HG03432 (cell line): ENCODE measurements around the gene BIRC7.

Source experiments
- ATAC-seq: cut with Tn5 transposase; IDR thresholded peaks from one replicate; pipeline ENCODE4 v1.9.1; 2021; ENCODE audit warnings: mild to moderate bottlenecking, moderate library complexity; ENCODE audit not compliant: unreplicated experiment

BIRC7 gene

GRCh38 chr20:63224412-63225081, 11.2 kb upstream of the BIRC7 start:
- no peak for ATAC-seq

GRCh38 chr20:63225082-63225454, 10.6 kb upstream of the BIRC7 start:
- no peak for ATAC-seq

- no peak for ATAC-seq
These were observed 9.4 kb upstream of the BIRC7 start for GRCh38 chr20:63226042-63226943.

DNA sequence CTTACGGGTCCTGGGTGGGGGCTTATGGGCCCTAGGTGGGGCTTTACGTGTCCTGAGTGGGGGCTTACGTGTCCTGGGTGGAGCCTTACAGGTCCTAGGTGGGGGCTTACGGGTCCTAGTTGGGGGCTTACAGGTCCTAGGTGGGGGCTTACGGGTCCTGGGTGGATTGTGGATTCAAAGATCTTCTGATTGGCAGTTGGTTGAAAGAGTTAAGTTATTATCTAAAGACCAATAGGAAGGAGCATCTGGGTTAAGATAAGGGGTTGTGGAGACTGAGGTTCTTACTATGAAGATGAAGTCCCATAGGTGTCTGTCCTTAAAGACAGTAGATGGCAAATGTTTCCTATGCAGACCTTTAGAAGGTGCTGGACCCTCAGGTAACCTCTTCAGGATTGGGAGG, 8.4 kb upstream of the BIRC7 start:
- ATAC-seq, result no peak

DNA sequence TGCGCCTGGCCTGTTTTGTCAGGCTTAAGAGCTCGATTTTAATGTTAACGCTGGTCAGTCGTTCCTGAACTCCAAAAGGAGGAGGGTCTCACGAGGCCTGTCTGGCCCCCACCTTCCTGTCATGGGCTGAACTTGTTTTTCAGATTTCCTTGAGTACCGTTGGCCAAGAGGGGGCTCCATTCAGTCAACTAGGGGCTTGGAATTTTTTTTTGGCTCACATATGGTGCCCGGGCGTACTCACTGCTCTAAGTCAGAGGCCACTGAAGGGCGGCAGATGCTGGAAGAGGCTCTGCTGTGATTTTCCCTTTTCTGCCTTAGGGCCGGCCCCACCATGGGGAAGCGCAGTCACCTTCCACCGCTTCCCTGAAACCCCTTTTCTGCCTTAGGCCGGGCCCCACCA, 6.9 kb upstream of the BIRC7 start:
- ATAC-seq, result no peak

DNA sequence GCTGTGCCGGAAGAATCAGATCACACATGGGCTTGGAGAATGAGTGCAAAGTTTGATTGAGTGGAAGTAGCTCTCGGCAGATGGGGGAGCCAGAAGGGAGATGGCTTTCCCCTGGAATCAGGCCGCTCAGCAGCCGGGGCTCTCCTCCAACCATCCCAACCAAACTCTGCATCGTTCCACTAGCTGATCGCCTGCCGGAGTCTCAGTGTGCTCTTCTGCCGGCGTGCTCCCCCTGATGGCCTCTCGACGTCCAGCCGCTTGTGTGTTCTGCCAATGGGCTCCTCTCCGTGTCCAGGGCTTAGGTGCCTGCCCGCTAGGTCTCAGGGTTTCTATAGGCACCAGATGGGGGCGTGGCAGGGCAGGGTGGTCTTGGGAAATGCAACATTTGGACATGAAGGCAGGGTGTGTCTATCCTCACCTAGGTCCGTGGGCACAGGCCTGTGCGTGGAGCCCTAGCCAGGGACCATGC, 4.9 kb upstream of the BIRC7 start:
- ATAC-seq, result no peak

- no peak for ATAC-seq
These were observed 3.3 kb upstream of the BIRC7 start for GRCh38 chr20:63232235-63233060.

DNA sequence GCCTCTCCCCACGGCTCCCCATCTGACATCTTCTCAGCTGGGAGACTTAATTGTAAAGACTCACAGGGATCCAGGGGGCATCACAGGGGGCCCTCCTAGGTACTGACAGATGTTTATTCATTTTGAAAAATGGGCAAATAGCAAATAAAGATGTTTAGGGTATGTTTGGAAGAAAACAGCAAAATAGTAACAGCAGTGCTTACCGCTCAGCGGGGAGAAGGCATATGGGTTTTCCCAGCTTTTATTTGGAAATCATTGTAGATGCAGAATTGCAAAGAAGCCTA, 2.7 kb upstream of the BIRC7 start:
- ATAC-seq, result no peak

- no peak for ATAC-seq
These were observed 1.8 kb upstream of the BIRC7 start for GRCh38 chr20:63233924-63234323.

- no peak for ATAC-seq
These were observed 859 bp upstream of the BIRC7 start for GRCh38 chr20:63234693-63235398.

DNA sequence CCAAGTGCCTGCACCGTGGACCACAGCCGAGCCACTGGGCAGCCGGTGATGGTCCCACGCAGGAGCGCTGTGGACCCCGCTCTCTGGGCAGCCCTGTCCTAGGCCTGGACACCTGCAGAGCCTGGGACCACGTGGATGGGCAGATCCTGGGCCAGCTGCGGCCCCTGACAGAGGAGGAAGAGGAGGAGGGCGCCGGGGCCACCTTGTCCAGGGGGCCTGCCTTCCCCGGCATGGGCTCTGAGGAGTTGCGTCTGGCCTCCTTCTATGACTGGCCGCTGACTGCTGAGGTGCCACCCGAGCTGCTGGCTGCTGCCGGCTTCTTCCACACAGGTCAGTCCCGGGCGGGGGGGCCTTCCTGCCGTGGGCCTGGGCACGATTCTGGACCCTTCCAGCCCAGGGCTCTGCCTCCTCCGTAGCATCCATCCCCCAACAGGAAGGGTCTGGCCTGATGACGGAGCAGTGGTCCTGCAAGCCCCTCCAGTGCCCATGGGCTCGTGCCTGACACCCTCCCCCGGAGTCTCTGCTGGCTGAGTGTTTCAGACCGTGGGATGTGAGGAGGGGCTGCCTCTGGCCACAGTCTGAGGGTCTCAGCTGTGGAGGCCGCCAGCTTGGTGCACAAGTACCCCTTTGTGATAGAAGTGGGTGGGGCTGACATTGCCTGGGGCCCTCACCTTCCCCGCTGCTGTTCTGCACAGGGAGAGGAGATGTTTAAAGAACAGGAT, 572 bp downstream of the BIRC7 start:
- ATAC-seq, result no peak

- no peak for ATAC-seq
These were observed 2.3 kb downstream of the BIRC7 start for GRCh38 chr20:63238031-63238430.

GRCh38 chr20:63238514-63239125, 2.9 kb downstream of the BIRC7 start:
- ATAC-seq, result no peak

DNA sequence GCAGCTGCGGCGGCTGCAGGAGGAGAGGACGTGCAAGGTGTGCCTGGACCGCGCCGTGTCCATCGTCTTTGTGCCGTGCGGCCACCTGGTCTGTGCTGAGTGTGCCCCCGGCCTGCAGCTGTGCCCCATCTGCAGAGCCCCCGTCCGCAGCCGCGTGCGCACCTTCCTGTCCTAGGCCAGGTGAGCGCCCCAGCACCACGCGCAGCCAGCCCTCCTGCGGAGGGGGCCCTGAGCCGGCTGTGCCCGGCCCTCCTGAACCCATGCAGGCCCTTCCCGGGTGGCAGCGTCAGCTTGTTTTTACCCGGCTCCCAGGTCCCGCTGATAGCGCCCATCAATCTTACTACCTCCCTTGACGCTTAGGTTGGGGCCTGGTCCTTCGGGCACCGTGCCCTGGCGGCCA, 3.7 kb downstream of the BIRC7 start:
- no peak for ATAC-seq

DNA sequence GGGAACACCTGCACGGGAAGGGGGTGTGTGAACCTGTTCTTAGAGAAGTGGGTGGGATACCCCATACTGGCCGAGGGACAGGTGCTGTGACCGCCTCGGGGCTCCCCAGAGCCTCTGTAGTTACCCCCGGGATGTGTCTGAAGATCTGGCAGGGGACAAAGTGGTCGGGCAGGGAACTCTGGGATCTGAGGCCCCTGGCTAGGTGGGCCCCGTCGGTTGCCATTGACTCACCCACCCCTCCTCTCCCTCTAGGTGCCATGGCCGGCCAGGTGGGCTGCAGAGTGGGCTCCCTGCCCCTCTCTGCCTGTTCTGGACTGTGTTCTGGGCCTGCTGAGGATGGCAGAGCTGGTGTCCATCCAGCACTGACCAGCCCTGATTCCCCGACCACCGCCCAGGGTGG, 4.3 kb downstream of the BIRC7 start:
- ATAC-seq, result no peak

DNA sequence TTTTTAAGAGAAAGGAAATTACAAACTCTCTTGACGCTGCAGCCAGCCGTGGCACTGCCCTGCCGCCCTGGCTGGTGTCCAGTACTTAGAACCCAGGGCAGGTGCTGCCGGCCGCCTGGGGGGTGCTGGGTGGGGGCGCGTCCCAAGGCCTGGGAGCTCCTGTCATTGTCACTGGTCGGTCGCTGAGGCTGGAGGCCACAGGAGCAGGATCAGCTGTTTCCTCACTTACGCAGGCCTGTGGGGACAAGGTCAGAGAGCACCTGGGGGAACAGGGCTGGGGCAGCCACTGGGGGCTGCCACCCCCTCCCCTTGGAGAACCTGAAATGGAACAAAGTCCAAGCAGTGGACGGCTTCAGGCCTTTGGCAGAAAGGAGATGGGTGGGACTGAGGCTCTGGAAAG, 5.6 kb downstream of the BIRC7 start:
- ATAC-seq, result no peak

- ATAC-seq, result no peak
These were observed 7.0 kb downstream of the BIRC7 start for GRCh38 chr20:63242736-63243135.

DNA sequence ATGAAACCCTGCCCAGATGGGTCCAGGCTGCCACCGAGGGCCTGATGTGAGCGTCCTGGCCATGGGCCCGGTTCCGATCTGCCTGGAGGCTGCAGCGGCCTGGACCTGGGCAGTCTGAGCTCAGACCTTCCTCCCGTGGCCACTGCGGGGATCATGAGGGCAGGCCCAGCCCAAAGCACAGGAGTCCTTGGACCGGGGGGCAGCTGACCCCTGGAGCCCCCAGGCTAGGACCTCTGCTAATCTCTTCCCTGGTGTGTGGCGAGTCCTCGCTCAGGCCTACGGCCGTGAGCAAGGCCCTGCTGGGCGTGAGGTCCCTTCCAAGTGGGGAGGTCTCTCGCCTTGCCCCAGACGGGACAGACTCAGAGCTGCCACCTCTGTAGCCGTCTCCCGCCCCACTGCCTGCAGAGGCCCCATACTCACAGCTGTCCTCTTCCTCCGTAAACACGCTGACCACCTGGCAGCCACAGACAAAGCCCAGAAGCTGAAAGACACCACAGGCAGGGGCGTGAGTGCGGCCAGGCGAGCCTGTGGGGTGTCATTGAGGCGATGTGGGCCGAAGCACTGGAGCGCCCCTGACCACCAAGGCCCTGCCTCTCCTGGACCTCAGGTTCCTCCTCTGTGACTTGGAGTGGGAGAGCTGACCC, 8.0 kb downstream of the BIRC7 start:
- ATAC-seq, result no peak

- ATAC-seq, result no peak
These were observed 8.8 kb downstream of the BIRC7 start for GRCh38 chr20:63244468-63244867.
